Kidney tubule cell (primary cell): ENCODE measurements around the gene WDR35.
"Not testable (repeated sequence)": the region's sequence is repeated elsewhere in the genome, so short reads cannot be mapped to it uniquely, and the experiment has no call there.

Experiments
- DNase-seq: peaks from one replicate; pipeline ENCODE4 v3.0.0-alpha.2; 2018; ENCODE audit warnings: low spot score

The WDR35 gene

DNA sequence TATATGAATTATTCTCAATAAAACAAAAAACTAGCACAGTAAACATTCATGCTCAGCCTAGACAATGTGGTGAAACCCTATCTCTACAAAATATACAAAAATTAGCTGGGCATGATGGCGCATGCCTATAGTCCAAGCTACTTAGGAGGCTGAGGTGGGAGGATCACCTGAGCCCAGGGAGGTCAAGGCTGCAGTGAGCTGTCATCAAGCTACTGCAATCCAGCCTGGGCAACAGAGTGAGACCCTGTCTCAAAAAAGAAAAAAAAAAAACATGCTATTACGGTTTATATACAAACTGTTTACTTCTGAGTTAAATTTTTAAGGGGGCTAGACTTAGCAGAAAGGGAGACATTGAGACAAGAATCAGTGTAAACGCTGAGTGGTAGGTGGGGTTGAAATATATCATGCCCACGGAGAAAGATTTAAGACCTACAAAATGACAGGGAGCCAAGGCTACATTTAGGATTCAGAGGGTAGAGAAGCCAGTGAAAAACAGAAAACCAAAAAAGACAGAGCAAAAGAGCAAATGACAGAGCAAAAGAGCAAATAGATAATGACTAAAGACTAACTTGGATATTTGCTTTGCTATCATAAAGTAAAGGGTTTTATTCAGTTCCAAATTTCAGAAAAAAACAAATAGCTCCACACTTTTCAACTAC lies 95.6 kb downstream of the WDR35 start:
- no peak for DNase-seq

- DNase-seq, result no peak
These were observed 96.3 kb downstream of the WDR35 start for GRCh38 chr2:19893520-19894133.

DNA sequence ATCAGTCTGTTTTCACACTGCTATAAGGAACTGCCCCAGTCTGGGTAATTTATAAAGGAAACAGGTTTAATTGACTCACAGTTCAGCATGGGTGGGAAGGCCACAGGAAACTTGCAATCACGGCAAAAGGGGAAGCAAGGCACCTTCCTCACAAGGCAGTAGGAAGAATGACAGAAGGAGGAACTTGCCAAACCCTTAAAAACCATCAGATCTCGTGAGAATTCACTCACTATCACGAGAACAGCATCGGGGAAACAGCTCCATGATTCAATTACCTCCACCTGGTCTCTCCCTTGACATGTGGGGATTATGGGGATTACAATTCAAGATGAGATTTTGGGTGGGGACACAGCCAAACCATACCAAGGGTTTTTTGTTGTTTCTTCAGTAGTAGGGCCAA lies 97.9 kb downstream of the WDR35 start:
- DNase-seq, result not testable (repeated sequence)

GRCh38 chr2:19890104-19890503 lies 99.8 kb downstream of the WDR35 start:
- no peak for DNase-seq

DNA sequence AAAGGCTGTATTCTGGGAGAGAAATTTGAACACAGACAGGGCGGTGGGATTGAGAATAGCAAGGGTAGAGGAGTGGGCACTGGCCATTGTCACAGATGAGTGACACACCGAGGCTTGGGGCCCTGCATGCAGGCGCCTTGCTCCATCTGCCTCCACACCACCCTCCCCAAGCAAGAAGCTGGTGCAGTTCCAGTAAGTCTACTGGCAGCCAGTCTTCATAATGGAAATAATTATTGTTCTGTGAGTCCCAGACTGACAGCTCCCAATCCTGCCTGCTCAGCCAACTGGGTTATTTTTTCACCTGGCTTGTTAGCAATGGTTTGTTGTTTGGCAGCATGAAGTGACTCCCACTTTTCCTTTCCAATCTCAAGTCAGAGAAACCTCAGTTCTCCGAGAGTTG lies 101.1 kb downstream of the WDR35 start:
- no peak for DNase-seq

DNA sequence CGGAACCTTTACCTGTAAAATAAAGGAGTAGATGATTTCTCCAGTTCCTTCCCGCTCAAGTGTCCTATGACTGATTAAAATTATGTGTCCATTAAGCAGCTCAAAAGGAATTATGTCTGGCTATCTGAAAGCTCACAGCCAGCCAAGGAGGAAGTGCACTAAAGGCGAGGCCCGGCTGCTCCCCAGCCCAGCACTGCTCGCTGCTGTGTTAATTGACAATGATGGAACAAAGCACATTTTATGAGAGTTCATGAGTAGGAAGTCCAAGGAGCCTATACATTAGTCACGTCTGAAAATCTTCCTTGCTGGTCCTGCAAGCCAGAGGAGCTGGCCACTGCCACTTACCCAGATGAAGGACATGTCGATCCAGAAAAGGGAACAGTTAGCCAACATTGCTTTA lies 102.4 kb downstream of the WDR35 start:
- DNase-seq, result no peak

DNA sequence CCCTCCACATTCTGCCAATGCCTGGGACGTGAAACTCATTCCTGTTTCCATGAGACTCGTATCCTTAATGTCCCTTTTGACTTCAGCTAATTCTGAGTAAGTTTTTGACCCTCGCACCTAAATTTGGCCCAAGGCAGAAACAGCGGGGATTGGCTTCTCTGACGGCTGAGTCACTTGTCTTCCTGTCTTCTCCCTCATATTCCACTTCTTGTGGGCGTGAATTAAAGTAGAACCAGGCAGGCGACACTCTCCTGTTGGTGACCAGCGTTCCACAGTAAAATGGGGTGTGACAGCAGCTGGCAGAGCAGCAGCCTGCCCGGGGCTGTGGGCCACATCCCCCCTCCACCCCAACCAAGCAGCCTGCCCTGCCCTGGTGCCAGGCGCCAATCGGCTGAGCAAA lies 103.6 kb downstream of the WDR35 start:
- DNase-seq, result no peak

GRCh38 chr2:19885791-19886190 lies 104.1 kb downstream of the WDR35 start:
- DNase-seq, result no peak

DNA sequence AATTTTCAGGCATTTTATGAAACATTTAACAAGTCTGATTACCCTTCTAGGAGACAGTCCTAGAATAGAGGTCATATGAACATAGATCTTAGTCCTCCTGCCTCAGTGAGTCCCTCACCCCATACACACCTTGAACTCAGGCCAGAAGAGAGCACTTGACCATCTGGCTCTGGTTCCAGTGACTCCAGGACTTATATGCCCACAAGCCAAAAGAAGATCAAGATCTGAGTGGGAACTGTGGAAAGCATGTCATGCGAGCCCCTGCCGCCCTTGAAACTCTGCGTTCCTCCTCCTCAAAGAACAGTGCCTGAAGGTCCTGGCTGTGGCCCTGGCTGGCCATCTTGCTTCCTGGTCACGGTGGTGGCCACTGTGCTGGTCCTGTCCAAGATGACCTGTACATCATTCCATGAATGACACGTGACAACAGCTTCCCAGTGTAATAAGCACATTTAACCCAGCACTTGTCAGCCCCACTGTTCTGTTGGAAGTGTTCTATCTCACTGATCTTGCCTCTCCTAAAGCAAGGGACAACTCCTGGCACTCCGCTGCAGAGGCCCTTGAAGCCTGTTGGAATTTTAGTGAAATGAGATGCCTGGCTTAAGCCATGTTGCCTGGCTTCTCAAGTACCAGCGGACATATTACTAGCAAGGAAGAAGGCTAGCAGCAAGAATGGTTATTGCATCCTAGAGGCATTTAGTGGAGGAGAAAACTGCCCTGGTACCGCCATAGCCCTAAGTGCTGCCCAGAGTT lies 105.8 kb downstream of the WDR35 start:
- DNase-seq, result no peak

- DNase-seq, result no peak
These were observed 106.4 kb downstream of the WDR35 start for GRCh38 chr2:19883486-19883885.

- DNase-seq, result no peak
These were observed 107.6 kb downstream of the WDR35 start for GRCh38 chr2:19882286-19882685.

DNA sequence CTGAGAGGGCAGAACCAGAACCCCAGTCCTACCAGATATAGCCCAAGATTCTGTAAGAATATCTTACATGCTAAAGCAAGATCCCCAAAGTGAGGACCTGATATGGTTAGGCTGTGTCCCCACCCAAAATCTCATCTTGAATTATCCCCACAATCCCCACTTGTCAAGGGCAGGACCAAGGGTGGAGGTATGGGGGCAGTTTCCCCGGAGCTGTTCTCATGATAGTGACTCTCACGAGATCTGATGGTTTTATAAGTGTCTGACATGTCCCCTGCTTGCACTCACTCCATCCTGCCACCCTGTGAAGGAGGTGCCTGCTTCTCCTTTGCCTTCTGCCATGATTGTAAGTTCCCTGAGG lies 108.0 kb downstream of the WDR35 start:
- no peak for DNase-seq

DNA sequence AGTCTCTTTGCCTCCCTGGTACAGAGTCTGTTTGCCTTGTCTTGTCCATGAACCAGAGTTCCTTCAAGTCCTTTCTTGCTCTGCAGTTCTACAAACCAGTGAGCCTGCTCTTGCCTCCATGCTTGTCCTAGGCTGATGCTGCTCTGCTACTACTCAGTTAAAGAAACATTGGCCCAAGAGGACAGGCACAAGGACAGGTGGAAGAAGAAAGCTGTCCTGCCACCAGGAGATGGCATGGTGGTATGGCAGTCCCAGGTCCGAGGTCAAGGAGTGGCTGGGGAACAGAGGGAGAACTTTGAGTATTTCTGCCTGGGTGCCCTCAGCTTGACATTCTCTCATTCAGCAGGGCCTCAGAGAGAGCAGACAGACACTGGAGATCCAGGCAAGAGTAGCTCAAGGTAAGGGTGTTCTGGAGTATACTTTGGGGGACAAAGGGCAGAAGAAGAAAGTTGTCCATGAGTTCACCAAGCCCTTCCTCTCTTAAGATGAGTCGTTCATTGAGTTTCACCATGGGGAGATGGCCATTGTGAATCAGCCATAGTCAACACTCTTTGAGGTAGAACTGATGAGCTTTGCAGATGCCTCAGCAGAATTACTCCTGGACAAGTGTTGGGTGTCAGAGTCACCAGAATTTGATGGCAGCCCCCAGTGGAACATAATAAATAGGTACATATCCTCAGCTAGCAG lies 108.5 kb downstream of the WDR35 start:
- no peak for DNase-seq

GRCh38 chr2:19880191-19880590 lies 109.7 kb downstream of the WDR35 start:
- DNase-seq, result not testable (repeated sequence)

GRCh38 chr2:19879120-19879519 lies 110.8 kb downstream of the WDR35 start:
- no peak for DNase-seq

GRCh38 chr2:19878268-19879046 lies 111.4 kb downstream of the WDR35 start:
- no peak for DNase-seq

- DNase-seq, result no peak
These were observed 113.2 kb downstream of the WDR35 start for GRCh38 chr2:19876751-19877150.

DNA sequence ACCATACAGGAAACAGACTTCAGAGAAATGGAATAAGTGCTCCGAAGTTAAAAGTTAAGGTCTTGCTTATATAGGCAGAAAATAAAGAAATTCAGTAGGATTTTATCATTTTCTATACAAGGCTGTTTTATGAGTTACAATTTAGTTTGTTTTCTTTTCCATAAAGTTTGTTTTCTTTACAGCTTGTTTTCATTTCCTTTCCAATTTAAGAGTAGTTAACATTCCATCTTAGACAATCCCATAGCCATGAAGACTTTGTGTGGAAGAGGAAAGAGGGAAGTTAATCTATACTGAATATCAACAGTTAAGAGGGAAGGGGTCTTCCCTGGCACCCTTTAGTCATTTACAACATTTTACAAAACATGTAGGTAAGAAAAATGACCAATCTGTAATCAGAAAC lies 114.6 kb downstream of the WDR35 start:
- no peak for DNase-seq

- DNase-seq, result no peak
These were observed 115.2 kb downstream of the WDR35 start for GRCh38 chr2:19874726-19875125.

DNA sequence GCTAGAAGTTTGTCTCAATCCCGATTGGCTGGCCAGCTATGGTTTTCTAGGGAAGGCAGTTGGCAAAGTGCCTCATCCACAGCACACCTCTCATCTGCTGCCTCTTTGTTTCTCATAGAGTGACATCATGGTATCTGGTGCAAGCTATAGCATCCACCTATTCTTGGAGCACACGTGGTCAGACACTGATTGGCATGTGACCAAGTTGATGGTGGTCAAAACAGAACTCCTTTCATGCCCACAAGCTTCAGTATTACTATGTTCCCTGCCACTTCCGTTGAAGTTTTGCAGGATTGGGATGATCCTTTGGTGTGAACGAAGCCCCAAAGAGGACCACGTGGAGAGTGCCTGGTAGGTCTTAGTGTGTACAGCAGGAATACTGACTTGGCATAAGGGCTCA lies 116.9 kb downstream of the WDR35 start:
- DNase-seq, result no peak

GRCh38 chr2:19872302-19872701 lies 117.6 kb downstream of the WDR35 start:
- no peak for DNase-seq

- DNase-seq, result no peak
These were observed 118.1 kb downstream of the WDR35 start for GRCh38 chr2:19871836-19872235.
